ENCODE measurements around the gene TCTA.
"Not testable (repeated sequence)": the region's sequence is repeated elsewhere in the genome, so short reads cannot be mapped to it uniquely, and the experiment has no call there.

TCTA gene

GRCh38 chr3:49411968-49412631, at the start of gene TCTA, which contains the start of gene RHOA:
Gene TCTA (plus strand): TSS chr3:49412423. CDS start chr3:49412427, 4 bp downstream.
Gene RHOA (minus strand): TSS chr3:49411976. CDS start chr3:49375589, 36,387 bp downstream.
- peak; percentile 98 for DNase-seq (ENCODE audit: low read depth, low spot score)

DNA sequence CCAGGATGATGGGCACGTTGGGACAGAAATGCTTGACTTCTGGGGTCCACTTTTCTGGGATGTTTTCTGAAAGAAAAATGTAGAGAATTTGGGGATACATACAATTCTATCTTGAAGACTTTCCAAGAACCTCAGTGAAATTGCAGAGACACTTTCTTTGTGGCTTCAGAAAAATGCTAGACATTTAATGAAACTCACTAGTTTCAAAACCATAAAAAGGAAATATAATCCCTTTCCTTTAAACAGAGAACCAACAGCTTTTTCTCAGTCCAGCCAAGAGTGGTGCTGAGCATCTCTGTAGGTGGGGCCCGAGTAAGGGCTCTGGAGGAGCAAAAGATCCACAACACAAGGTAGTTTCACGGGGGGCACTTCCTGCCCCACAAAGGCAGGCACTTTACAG, 49.7 kb upstream of the TCTA start:
- no peak for DNase-seq (ENCODE audit: low read depth, low spot score)

- DNase-seq (ENCODE audit: low read depth, low spot score), result no peak
Measured at GRCh38 chr3:49370585-49371290, 41.5 kb upstream of the TCTA start.

DNA sequence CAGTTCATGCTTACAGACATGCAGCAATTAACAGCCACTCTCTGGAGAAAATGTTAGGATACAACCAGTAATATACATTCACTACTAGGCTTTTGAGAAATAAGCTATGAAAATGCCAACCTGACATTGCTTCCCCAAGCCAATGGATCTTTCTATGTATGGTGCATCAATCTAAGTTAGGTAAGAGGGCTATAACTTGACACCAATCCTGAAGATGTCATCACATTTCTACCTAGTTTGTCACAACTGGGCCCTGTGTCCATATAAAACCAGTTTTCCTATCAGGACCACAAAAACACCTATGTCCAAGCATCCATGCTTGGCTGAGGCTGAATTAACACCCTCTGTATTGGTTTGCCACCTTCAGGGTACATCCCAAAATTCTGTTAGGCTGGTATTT, 40.3 kb upstream of the TCTA start:
- DNase-seq (ENCODE audit: low read depth, low spot score), result no peak

GRCh38 chr3:49377483-49377882, 34.7 kb upstream of the TCTA start:
- DNase-seq (ENCODE audit: low read depth, low spot score), result no peak

GRCh38 chr3:49378249-49378895, 33.9 kb upstream of the TCTA start:
- DNase-seq (ENCODE audit: low read depth, low spot score), result no peak

DNA sequence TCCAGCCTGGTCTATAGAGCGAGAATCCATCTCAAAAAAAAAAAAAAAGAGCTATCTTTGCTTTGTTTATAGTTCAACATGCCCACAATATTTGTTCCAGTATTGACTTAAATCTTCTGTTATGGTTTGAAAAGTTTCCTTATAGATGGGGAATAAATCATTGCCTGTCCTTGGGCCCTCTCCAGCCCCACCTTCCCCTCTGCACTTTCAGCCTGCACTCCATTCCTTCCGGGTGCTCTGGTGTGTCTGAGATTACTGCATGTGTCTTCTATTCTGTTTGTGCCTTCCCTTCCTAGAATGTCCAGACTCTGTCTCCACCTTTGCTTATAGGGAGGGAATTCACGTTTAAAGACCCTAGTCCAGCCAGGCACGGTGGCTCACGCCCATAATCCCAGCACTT, 28.8 kb upstream of the TCTA start:
- no peak for DNase-seq (ENCODE audit: low read depth, low spot score)

- DNase-seq (ENCODE audit: low read depth, low spot score), result no peak
Measured at GRCh38 chr3:49385617-49386016, 26.6 kb upstream of the TCTA start.

DNA sequence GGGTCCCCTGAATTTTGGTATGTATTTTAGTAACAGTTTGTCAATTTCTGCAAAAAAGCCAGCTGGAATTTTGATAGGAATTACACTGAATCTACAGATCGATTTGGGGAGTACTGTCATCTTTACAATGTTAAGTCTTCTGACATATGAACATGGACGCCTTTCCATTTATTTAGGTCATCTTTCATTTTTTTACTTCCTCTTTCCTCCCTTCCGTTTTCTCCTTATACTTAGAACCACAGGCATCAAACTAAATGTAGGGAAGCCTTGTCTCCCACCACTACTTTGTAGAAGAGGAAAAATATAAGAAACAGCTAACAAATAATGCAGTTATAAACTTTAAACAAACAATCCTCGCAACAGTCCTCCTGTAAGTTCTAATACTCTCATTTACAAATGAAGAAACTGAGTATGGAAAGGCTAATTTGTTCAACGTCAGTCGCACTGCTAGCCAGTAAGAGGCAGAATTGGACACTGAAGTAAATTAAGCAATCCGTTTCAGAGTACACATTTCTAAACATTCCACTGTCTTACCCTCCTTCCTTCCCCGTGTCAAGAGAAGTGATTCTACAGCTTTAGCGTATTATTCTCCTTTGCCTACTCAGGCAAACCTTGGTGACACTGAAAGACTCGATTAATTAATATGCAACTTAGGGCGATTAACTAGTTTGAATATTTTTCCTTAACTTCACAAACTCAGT, 26.0 kb upstream of the TCTA start:
- DNase-seq (ENCODE audit: low read depth, low spot score), result no peak

DNA sequence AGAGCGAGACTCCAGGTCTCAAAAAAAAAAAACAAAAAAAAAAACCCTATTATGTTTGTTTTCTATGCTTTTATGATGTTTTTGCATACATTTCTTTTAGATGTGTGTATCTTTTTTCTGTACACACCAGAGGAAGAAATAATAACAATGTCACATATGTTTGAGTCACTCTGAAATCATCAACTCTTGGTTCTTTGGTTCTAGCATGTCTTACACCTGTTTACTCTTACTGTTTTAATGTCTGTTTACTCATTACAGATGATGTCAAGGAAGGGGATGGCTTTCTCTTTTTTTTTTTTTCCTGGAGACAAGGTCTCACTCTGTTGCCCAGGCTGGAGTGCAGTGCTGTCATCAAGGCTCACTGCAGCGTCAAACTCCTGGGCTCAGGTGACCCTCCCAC, 24.5 kb upstream of the TCTA start:
- no peak for DNase-seq (ENCODE audit: low read depth, low spot score)

GRCh38 chr3:49388289-49388820, 23.9 kb upstream of the TCTA start:
- DNase-seq (ENCODE audit: low read depth, low spot score), result no peak

- no peak for DNase-seq (ENCODE audit: low read depth, low spot score)
Measured at GRCh38 chr3:49389297-49389696, 22.9 kb upstream of the TCTA start.

GRCh38 chr3:49391310-49391709, 20.9 kb upstream of the TCTA start:
- not testable (repeated sequence) for DNase-seq (ENCODE audit: low read depth, low spot score)

DNA sequence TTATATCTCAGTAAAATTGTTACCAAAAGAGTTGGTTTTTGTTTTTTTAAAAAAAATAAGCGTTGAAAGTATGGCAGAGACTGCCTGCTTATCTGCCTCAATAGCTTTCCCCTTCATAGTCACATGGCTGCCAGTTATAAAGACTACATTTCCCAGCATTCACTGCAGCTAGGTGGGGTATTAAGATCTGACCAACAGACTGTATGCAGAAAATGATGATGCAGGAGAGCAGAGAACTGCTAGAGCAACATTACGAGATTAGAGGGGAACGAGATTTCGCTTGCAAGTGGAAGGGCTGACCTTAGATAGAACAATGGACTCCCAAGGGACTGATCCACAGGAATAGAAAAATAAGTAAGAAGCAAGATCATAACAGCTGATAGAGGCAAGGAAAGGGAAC, 14.8 kb upstream of the TCTA start:
- no peak for DNase-seq (ENCODE audit: low read depth, low spot score)

GRCh38 chr3:49399461-49399860, 12.8 kb upstream of the TCTA start:
- no peak for DNase-seq (ENCODE audit: low read depth, low spot score)

- DNase-seq (ENCODE audit: low read depth, low spot score), result no peak
Measured at GRCh38 chr3:49401766-49402165, 10.5 kb upstream of the TCTA start.

DNA sequence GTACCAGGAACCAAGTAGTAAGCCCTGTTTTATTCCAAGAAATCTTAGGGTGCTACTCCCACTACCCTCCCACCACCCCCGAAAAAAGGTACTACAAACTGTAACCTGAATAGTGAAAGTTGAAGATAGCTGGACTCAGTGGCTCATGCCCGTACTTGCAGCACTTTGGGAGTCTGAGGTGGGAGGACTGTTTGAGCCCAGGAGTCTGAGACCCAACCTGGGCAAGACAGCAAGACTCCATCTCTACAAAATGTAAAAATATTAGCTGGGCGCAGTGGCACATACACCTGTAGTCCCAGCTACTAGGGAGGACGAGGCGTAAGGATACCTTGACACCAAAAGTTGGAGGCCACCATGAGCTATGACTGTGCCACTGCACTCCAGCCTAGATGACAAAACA, 8.3 kb upstream of the TCTA start:
- DNase-seq (ENCODE audit: low read depth, low spot score), result no peak

GRCh38 chr3:49405570-49405969, 6.7 kb upstream of the TCTA start:
- not testable (repeated sequence) for DNase-seq (ENCODE audit: low read depth, low spot score)

GRCh38 chr3:49406571-49407565, 5.4 kb upstream of the TCTA start:
- no peak for DNase-seq (ENCODE audit: low read depth, low spot score)

DNA sequence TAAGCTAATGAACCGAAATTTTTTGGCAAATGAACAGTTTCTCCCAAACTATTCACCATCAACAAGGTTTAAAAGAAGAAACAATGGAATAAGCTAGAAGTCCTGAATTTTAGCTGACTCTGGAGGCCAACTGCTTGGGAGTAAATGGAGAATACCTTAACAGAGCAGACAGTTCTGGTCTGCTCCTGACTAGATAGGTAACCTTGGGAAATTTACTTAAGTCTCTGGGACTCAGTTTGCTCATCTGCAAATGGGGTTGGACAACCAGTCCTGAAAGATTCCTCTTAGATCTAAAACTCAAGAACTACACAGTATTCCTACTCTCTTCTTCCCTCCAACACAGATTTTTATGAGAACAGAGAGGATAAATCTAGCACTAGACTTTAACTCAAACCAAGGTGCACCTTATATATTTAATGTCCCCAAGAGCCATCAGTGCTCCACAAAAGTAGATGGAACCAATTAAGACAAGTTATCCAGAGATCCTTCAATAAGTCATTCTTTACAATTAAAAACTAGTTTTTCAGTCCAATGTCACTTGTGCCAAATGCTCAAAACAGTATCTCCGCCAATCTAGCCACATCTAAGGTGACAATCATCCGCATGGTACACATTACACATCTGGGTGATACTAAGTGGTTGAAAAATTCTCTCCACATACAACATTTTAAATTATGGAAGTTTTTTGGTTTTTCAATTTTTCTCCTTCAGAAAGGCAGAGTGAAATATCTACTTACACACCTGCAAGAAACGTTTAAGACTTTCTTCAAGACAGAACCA, 2.0 kb upstream of the TCTA start:
- no peak for DNase-seq (ENCODE audit: low read depth, low spot score)
